CD4-positive, CD25-positive, alpha-beta regulatory T cell (primary cell): ENCODE data around the gene S1PR1. TPM values are rescaled to one million over a fixed set of nuclear protein-coding genes. Genes with fewer than 3 reads are reported as not detected.

ENCODE experiments used
- ATAC-seq, 2 donors: fragments of 150-1000 bp; cut with Tn5 transposase; one replicate each; pipeline ENCODE4 v1.10.0; 2021; ENCODE audit warnings: low read depth in 2 of 2, moderate number of reproducible peaks in 2 of 2, moderate library complexity in 1 of 2
- DNase-seq, 3 donors: peaks; one replicate each; pipeline versions ENCODE4 v3.0.0 to v3.0.0-alpha.2; 2012 to 2022; ENCODE audit warnings: mixed read lengths in 1 of 3
- H3K27ac ChIP-seq: one replicate; pipeline ENCODE4 v1.7.0; 2013; ENCODE audit warnings: mild to moderate bottlenecking, low read length; ENCODE audit not compliant: insufficient read depth, poor library complexity, severe bottlenecking
- H3K27me3 ChIP-seq: one replicate; pipeline ENCODE4 v1.7.0; 2013; ENCODE audit warnings: low read length; ENCODE audit not compliant: control insufficient read depth, insufficient read depth
- H3K36me3 ChIP-seq: one replicate; pipeline ENCODE4 v1.7.0; 2013; ENCODE audit warnings: mild to moderate bottlenecking, low read length, moderate library complexity; ENCODE audit not compliant: control insufficient read depth, insufficient read depth
- H3K4me1 ChIP-seq: 2 replicates; pipeline ENCODE4 v1.7.0; 2013; ENCODE audit warnings: mild to moderate bottlenecking, low read length; ENCODE audit not compliant: insufficient read depth, control insufficient read depth, poor library complexity, severe bottlenecking
- H3K4me3 ChIP-seq: one replicate; pipeline ENCODE4 v1.7.0; 2013; ENCODE audit warnings: low read depth, mild to moderate bottlenecking, low read length, moderate library complexity
- H3K9me3 ChIP-seq, 2 experiments: 1 replicate in 1 of 2; 2 replicates in 1 of 2; pipeline ENCODE4 v1.7.0; 2013; ENCODE audit warnings: low read length in 2 of 2, mild to moderate bottlenecking in 1 of 2, moderate library complexity in 1 of 2; ENCODE audit not compliant: control insufficient read depth in 2 of 2
- H3K27ac Mint-ChIP-seq, 3 donors: one replicate each; pipeline ENCODE4 v1.8.0; 2020 to 2022; ENCODE audit warnings: mild to moderate bottlenecking in 3 of 3, mixed read lengths in 3 of 3, moderate library complexity in 2 of 3
- H3K27me3 Mint-ChIP-seq: one replicate; pipeline ENCODE4 v1.8.0; 2022; ENCODE audit warnings: mild to moderate bottlenecking, mixed read lengths
- H3K36me3 Mint-ChIP-seq: one replicate; pipeline ENCODE4 v1.8.0; 2020; ENCODE audit warnings: mixed read lengths
- H3K4me1 Mint-ChIP-seq, 4 donors: one replicate each; pipeline ENCODE4 v1.8.0; 2020 to 2022; ENCODE audit warnings: mixed read lengths in 4 of 4, mild to moderate bottlenecking in 1 of 4
- H3K4me3 Mint-ChIP-seq, 4 donors: one replicate each; pipeline ENCODE4 v1.8.0; 2020 to 2022; ENCODE audit warnings: mild to moderate bottlenecking in 4 of 4, mixed read lengths in 4 of 4, moderate library complexity in 3 of 4
- H3K9me3 Mint-ChIP-seq, 7 donors: one replicate each; pipeline ENCODE4 v1.8.0; 2020 to 2022; ENCODE audit warnings: mixed read lengths in 7 of 7, mild to moderate bottlenecking in 3 of 7, moderate library complexity in 2 of 7
- polyA plus RNA-seq, 4 donors: library from polyadenylated mRNA; unstranded; fragments of 300-500 nt; fragmentation: Illumina TruSeq; gene quantifications; one replicate each; pipeline ENCODE4 v1.2.3, GENCODE V29; 2021
- total RNA-seq: library from RNA; stranded (reverse); gene quantifications from one replicate; pipeline ENCODE4 v1.2.3, GENCODE V29; 2022

The S1PR1 gene
- total and polyA plus RNA-seq, 5 donors from 2014 or later: 131 to 191 (median 155) TPM

DNA sequence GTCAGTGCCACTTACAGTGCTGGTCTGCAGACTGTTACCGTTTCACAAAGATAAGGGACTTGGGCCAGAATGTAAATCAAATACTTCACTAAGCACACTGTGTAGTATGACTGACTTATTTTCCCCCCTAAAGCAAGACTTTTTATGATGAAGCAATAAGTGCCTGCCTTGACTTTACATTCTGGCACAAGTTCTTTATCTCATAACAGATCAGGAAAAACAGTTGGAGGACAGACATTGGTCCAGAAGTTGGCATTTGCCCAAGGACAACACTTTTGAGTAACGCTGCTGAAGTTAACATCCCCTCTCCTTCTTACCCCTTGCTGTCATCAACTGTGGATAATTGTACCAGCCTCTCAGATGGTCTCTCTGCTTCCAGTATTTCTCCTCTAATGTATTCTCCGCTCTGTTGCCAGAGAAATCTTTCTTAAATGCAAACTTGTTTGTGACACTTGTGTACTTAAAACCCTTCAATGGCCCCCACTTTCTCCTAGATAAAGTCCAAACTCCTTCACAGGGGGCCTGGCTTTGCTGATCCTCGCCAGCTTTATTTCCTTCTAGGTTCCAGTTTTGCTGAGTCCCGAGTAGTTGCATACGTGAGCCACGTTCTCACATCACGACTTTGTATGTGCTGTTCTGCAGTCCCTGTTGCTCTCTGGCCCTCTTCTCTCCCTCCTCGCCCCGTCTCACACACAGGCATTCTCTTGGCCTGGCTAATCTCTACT is 45.7 kb downstream of the S1PR1 start:
- peak overlapping the region in 2 of 3 donors; percentile 6 to 80 for H3K27ac Mint-ChIP-seq
- Histone ChIP-seq H3K27ac (no peak overlapping the region), H3K4me3 (no peak overlapping the region), H3K27me3 (no peaks in the 10 kb centered on the region), H3K36me3 (no peaks in the 10 kb centered on the region), H3K9me3 (no peaks in the 10 kb centered on the region), H3K4me1 (peaks cover 73% of the 10 kb centered on the region)
- H3K9me3 Mint-ChIP-seq: peaks cover 0 to 2% (median 0%) of the 10 kb centered on the region in 7 donors
- no peaks in the 10 kb centered on the region for H3K36me3 Mint-ChIP-seq
- peaks cover 39 to 92% (median 69%) of the 10 kb centered on the region in 4 donors for H3K4me1 Mint-ChIP-seq
- DNase-seq (no peak), ATAC-seq (no peak)
- no peaks in the 10 kb centered on the region for H3K27me3 Mint-ChIP-seq
- peak overlapping the region in 1 of 4 donors; percentile 18 for H3K4me3 Mint-ChIP-seq

DNA sequence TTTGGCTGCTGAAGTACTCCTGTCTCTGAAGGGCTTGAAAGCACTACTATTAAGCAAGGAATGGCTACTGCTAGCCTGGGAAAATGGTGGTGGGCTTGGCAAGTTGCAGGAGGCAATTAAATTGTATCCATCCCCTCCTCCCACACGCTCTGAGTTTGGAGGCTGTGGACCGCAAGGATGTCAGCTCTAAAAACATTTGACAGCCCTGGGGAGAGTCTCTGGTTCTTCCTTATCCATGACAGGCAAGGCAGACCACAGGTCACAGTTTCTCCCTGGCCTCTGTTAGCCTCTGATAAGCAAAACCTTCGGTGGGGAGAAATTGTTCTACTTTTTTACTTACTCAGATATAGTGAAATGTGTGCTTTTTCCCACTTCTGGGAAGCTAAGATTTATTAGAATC is 46.6 kb downstream of the S1PR1 start:
- Histone ChIP-seq H3K9me3 (no peaks in the 10 kb centered on the region), H3K4me1 (peaks cover 72% of the 10 kb centered on the region), H3K36me3 (no peaks in the 10 kb centered on the region), H3K27me3 (no peaks in the 10 kb centered on the region), H3K4me3 (no peak overlapping the region), H3K27ac (peak overlapping the region; percentile 57)
- peak overlapping the region; percentile 77 to 90 (median 80) for H3K27ac Mint-ChIP-seq
- H3K27me3 Mint-ChIP-seq: no peaks in the 10 kb centered on the region
- ATAC-seq (no peak), DNase-seq (no peak)
- H3K36me3 Mint-ChIP-seq: no peaks in the 10 kb centered on the region
- peaks cover 43 to 92% (median 66%) of the 10 kb centered on the region in 4 donors for H3K4me1 Mint-ChIP-seq
- peak overlapping the region in 2 of 4 donors; percentile 18 to 59 for H3K4me3 Mint-ChIP-seq
- H3K9me3 Mint-ChIP-seq: peaks cover 0 to 2% (median 0%) of the 10 kb centered on the region in 7 donors

DNA sequence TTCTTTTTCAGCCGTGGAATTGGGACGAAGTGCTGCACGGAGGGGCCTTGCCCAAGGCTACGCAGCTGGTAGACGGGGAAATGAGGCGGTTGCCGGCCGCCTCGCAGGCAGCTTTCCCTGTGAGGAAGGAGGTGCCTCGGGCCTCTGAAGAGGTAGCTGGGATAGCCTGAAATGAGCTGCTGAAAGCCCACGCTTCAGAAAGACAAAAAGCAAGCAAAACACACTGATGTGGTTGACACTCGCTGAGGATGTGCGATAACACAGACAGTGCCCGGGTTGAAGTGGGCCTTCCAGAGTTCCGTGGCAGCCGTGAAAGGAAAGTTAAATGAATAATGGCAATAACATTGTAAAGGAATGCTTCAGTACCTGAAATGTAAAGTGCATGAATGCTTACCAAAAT is 47.2 kb downstream of the S1PR1 start:
- peaks cover 70% of the 10 kb centered on the region for H3K4me1 ChIP-seq
- Mint-ChIP-seq H3K9me3 (peaks cover 0 to 2% (median 0%) of the 10 kb centered on the region in 7 donors), H3K4me1 (peaks cover 44 to 89% (median 66%) of the 10 kb centered on the region in 4 donors), H3K36me3 (no peaks in the 10 kb centered on the region), H3K27ac (peak overlapping the region; percentile 77 to 90 (median 89)), H3K27me3 (no peaks in the 10 kb centered on the region), H3K4me3 (peak overlapping the region; percentile 5 to 59 (median 48))
- no peak for ATAC-seq
- peak overlapping the region; percentile 57 for H3K27ac ChIP-seq
- no peaks in the 10 kb centered on the region for H3K9me3 ChIP-seq
- no peaks in the 10 kb centered on the region for H3K36me3 ChIP-seq
- DNase-seq: no peak
- H3K27me3 ChIP-seq: no peaks in the 10 kb centered on the region
- peak overlapping the region; percentile 21 for H3K4me3 ChIP-seq

DNA sequence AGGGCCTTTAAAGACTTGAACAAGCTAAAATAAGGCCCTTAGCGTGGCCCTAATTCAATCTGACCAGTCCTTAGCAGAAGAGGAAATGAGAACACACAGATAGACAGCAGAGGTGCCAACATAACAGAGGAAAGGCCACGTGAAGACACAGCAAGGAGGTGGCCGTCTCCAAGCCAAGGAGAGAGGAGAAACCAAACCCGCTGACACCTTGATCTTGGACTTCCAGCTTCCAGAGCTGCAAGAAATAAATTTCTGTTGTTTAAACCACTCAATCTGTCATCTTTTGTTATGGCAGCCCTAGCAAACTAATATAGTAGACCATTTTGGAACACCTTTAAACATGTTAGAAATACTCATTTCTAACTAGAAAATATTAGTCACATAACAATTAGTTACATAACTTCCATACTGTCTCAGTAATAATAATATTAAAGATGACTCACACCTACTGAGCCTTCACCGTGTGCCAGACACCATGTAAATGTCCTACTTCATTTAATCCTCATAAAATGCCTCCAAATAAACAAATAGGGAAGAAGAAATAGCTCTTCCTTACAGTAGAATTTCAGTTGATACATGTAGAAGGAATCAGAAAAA is 47.9 kb downstream of the S1PR1 start:
- Histone ChIP-seq H3K36me3 (no peaks in the 10 kb centered on the region), H3K27ac (peak overlapping the region; percentile 57), H3K9me3 (no peaks in the 10 kb centered on the region), H3K27me3 (no peaks in the 10 kb centered on the region), H3K4me3 (peak overlapping the region; percentile 21), H3K4me1 (peaks cover 63% of the 10 kb centered on the region)
- Mint-ChIP-seq H3K9me3 (peaks cover 0 to 2% (median 0%) of the 10 kb centered on the region in 7 donors), H3K4me1 (peaks cover 39 to 82% (median 63%) of the 10 kb centered on the region in 4 donors), H3K27ac (peak overlapping the region; percentile 65 to 90 (median 77)), H3K4me3 (peak overlapping the region in 2 of 4 donors; percentile 5 to 49), H3K27me3 (no peaks in the 10 kb centered on the region), H3K36me3 (no peaks in the 10 kb centered on the region)
- no peak for ATAC-seq
- no peak for DNase-seq

DNA sequence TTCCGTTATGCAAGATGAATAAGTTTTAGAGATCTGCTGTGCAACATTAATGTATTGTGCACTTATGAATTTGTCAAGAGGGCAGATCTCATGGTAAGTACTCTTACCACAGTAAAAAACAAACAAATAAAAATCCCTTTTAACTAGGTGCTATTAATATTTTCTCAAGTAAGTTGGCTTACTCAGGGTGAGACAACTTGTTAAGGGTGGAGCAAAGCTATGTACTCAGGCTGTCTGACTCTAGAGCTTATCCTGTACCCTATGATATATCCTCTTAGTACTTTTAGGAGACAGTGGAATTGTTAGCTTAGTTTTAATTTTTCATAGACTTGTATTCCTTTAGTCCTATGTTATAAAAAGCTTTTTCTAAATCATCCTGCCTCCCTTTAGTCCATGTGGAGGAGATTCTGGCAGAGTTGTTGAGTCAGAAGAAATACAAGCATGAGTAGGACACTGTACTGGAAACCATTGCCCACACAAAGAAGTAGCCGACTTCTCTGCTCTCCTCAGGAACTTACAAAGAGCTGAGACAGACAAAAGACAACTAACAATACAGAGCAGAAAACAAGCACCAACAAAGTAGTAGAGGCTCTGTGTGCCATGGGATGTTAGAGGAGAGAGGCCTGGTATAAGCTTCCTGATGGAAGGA is 49.2 kb downstream of the S1PR1 start:
- no peaks in the 10 kb centered on the region for H3K27me3 ChIP-seq
- no peak for DNase-seq
- Mint-ChIP-seq H3K4me1 (peaks cover 34 to 81% (median 63%) of the 10 kb centered on the region in 4 donors), H3K36me3 (no peaks in the 10 kb centered on the region), H3K27ac (peak overlapping the region; percentile 0 to 71 (median 52)), H3K4me3 (peak overlapping the region in 2 of 4 donors; percentile 4 to 26), H3K27me3 (no peaks in the 10 kb centered on the region), H3K9me3 (peaks cover 0 to 2% (median 0%) of the 10 kb centered on the region in 7 donors)
- peak in 1 of 2 donors; percentile 15 for ATAC-seq
- peak overlapping the region; percentile 32 for H3K4me3 ChIP-seq
- no peaks in the 10 kb centered on the region for H3K36me3 ChIP-seq
- H3K27ac ChIP-seq: no peak overlapping the region
- peaks cover 57% of the 10 kb centered on the region for H3K4me1 ChIP-seq
- H3K9me3 ChIP-seq: no peaks in the 10 kb centered on the region

DNA sequence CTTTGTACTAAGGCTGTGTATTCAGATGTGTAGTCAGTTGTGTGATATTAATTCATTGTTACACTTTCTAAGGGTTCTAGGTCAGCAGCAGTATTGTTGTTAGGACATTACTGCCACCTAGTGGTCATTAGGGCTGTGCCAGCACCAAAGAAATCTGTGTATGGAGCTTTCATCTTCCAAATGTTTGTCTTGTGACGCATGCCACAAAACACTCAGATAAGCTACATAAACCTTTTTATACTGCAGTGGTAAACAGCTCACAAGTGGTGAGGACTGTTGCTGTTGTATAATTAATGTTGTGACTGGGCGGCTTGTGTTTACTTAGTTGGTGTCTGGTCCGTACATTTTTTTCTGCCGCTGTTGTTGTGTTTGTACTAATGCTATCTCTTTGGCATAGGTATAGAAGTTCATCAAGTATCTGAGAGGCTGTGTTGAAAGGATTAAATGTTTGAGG is 51.7 kb downstream of the S1PR1 start:
- peak overlapping the region in 2 of 3 donors; percentile 56 to 79 for H3K27ac Mint-ChIP-seq
- H3K27me3 Mint-ChIP-seq: no peaks in the 10 kb centered on the region
- peaks cover 39 to 78% (median 57%) of the 10 kb centered on the region in 4 donors for H3K4me1 Mint-ChIP-seq
- no peaks in the 10 kb centered on the region for H3K36me3 Mint-ChIP-seq
- no peaks in the 10 kb centered on the region for H3K9me3 ChIP-seq
- peaks cover 63% of the 10 kb centered on the region for H3K4me1 ChIP-seq
- no peaks in the 10 kb centered on the region for H3K36me3 ChIP-seq
- no peak overlapping the region for H3K27ac ChIP-seq
- DNase-seq (peak; percentile 49 to 88 (median 76)), ATAC-seq (peak; percentile 70 to 73)
- H3K4me3 ChIP-seq: peak overlapping the region; percentile 13
- H3K27me3 ChIP-seq: no peaks in the 10 kb centered on the region
- H3K4me3 Mint-ChIP-seq: peak overlapping the region in 2 of 4 donors; percentile 26 to 77
- H3K9me3 Mint-ChIP-seq: peaks cover 0 to 2% (median 0%) of the 10 kb centered on the region in 7 donors

DNA sequence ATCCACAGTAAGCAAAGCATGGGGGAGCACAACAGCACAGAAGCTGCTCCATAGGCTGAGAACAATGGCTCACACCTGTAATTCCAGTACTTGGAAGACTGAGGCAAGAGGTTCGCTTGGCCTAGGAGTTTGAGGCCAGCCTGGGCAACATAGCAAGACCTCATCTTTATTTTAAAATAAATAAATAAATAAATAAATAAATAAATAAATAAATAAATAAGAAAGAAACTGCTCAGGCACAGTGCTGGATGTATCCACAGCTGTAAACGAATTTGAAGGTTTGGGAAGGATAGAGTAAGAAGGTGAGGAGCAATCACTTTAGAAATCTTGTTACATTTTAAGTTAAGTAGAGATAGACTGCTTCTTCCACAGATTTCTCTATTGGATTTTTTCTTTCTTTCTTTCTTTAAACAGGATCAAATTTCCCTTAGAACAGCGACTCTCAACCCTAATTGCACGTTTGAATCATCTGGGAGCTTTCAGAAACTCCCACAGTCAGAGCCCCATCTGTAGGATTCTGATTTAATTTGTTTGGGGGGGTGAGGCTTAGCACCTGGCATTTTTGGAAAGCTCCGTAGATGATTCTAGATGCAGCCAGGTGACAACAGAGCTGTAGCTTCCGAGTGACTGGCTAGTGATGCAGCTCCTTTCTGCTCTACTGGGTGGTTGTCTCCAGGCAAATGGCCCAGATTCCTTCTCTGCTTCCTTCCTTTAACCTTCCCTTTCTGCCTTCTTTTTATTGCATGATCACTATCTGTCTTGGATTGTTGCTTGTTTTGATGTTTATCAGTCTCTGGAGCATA is 53.5 kb downstream of the S1PR1 start:
- H3K4me1 ChIP-seq: peaks cover 50% of the 10 kb centered on the region
- no peak for DNase-seq
- H3K27ac ChIP-seq: no peak overlapping the region

More for the DNA sequence above, 53.5 kb downstream of the S1PR1 start:
- peaks cover 40 to 68% (median 53%) of the 10 kb centered on the region in 4 donors for H3K4me1 Mint-ChIP-seq
- no peaks in the 10 kb centered on the region for H3K9me3 Mint-ChIP-seq
- no peaks in the 10 kb centered on the region for H3K36me3 ChIP-seq
- H3K27ac Mint-ChIP-seq: peak overlapping the region; percentile 44 to 98 (median 81)
- peak overlapping the region in 3 of 4 donors; percentile 28 to 67 (median 59) for H3K4me3 Mint-ChIP-seq
- peak overlapping the region; percentile 6 for H3K4me3 ChIP-seq
- H3K27me3 Mint-ChIP-seq: no peaks in the 10 kb centered on the region
- no peaks in the 10 kb centered on the region for H3K9me3 ChIP-seq
- H3K36me3 Mint-ChIP-seq: no peaks in the 10 kb centered on the region
- ATAC-seq: no peak
- H3K27me3 ChIP-seq: no peaks in the 10 kb centered on the region
